ENCODE measurements around the gene METTL22.

METTL22 gene

GRCh38 chr16:8669481-8669880 is 48.0 kb downstream of the METTL22 start:
- no peak for DNase-seq

DNA sequence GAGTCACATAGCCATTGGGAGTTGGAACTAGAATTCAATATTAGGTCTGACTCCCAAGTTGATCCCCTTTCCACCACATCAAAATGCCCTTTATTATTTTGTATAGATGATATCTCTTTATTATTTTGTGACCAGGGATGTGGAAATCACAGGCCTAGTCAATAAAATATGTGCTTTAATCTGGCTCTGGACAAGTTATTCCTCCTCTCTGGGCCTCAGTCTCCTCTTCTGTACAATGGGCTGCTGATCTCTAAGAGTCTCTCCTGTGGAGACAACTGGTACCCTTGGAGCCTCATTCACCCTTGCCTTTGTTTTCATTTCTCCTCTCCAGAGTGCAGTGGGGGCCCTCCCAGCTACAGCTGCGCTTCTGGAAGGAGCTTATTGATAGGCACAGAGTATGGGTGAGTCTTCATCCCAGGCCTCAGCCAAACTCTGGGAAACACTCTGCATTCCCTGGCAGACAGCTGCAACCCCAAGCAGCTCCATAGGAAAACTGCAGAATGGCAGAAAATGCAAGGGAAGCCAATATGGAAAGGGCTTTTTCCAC is 48.6 kb downstream of the METTL22 start:
- no peak for DNase-seq

- peak in 1 of 2 experiments; percentile 56 for DNase-seq
Observed at GRCh38 chr16:8673611-8674412, 52.3 kb downstream of the METTL22 start.

DNA sequence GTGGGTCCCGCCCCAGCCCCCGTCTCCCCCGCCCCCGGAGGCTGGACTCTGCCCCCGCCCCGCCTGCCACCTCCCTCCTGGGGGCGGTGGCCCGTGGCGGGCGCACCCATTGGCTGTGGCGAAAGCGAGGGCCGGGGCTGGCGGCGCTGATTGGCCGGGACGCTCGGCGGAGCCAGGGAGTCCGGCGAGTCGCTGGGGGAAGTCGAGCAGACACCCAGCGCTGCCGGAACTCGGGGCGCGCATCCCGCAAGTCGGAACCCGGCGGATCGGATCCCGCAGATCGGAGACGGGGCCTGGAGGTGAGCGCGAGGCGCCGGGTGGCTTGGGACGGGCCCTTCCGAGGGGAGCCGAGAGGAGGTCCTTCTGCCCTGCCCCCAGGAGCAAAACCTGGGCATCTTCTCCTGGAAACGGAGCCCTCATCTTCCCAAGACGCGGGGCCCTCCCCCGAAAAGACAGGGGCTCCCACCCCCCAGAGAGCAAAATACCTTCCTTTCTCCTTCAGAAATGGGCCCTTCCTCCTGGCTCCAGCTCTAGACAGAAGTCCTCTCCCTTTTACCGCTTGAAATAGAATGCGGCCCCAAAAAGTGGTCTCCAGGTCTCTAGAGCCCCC is 53.0 kb downstream of the METTL22 start, which contains the start of gene ABAT:
TSS of gene ABAT (plus strand) at position 205 of the 610 bp plus-strand sequence. CDS start 61,123 bp downstream, outside the sequence.
- peak; percentile 79 to 82 for DNase-seq

DNA sequence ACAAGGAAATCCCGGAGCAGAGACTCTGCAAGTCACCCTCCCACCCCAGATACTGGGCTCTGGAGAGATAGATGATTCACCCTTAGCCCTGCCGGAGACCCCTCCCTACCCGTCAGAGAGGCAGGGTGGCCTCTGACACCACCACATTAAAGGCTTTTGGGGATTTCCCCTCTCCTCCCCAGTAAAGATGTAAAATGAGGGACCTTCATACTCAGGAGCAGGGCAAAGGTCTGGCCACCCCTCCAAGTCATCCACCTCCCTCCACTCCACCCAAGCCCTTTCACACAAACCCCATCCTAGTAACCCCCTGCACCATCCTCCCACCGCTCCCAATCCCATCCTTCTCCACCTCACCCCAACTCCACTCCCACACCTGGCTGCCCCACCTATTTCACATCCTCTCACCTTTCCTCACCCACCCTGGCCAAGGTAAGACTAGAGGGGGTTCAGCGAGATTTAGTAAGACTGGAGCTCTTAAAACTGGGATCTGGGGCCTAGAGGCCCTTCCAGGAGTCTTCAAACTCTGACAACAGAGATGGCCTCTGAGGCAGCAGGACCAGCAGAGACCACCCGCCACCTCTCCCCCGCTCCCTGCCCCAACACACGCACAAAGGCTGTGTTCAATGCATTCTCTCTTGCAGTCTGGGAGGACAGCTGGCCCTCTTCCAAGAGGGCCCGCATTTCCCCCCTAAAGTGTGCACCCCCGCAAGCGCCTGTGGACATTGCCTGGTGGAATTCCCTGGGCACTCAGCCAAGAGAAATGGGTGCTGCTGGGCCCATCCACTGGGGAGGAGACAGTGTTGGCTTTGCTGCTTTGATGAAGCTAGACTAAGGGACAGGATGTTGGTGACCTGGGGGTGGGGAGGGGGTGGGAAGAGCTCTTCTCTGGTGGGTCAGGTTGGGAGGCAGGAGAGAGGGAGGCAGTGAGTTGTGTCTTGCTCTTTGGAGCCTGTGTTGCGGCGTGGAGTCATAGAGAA is 54.0 kb downstream of the METTL22 start:
- no peak for DNase-seq

DNA sequence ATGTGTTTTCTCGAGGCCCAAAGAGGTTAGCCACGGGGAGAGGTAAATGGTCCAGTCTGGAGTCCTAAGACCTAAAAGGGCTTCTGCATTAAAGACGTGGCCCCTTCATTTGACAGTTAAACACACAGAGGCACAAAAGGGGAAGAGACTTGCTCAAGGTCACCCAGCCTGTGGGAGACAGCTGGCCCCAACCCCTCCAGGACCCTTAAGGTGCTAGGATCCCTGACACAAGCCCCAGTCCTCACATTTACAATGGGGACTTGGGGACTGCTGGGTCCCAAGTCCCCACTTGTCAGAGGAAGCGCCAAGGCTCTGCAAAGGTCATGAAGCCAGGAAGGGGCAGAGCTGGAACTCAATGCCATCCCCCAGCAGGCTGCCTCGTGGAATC is 54.7 kb downstream of the METTL22 start:
- no peak for DNase-seq

- peak in 1 of 2 experiments; percentile 52 for DNase-seq
Observed at GRCh38 chr16:8676737-8677375, 55.4 kb downstream of the METTL22 start.

- DNase-seq, result no peak
Observed at GRCh38 chr16:8677481-8677880, 56.0 kb downstream of the METTL22 start.

- DNase-seq, result no peak
Observed at GRCh38 chr16:8678068-8678927, 56.8 kb downstream of the METTL22 start.

- DNase-seq, result no peak
Observed at GRCh38 chr16:8679151-8679550, 57.7 kb downstream of the METTL22 start.

GRCh38 chr16:8682551-8683259 is 61.2 kb downstream of the METTL22 start:
- no peak for DNase-seq

DNA sequence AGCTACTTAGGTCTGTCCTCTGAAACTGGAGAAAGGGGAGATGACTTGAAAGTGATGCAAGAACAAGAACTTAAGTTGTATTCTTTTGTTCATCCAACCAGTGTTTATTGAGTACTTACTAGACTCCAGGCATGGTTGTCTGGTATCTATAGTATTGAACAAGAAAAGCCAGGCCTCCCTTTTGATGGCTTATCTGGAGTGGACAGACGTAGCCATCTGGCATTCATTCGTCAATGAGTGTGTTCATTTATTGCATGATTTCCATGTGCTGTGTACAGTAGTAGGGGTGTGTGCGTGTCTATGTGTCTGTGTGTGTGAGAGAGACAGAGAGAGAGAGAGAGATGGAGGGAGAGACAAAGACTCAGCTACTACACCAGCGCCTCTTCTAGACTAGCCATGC is 62.1 kb downstream of the METTL22 start:
- DNase-seq, result peak in 1 of 2 experiments; percentile 11

- no peak for DNase-seq
Observed at GRCh38 chr16:8685617-8686016, 64.1 kb downstream of the METTL22 start.

DNA sequence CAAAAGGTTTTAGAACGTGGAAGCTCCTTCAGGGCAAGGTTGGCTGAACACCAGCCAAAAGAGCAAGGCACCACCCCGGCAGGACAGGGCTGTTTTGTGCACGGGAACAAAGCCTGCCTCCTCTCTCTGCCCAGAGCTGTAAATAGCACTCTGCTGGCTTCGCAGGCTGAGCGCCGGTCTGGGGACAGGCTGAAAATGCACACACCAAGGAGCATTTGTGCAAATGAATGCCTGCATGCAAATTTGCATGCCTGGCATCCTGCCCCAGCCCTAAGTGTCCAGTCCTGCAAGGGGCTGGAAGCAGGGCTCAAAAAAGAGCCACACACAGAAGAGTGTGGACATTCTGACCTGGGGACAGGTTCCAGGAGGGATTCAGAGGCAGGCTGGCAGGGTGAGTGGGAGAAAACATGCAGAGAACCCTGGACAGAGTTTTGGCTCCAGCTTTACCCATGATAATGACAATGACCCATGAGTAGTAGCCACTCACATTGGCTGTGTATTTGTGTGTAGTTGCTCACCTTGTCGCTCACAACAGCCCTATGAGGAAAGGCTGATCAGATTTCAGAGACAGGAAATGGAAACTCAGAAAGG is 64.6 kb downstream of the METTL22 start:
- DNase-seq, result no peak

GRCh38 chr16:8686879-8687278 is 65.4 kb downstream of the METTL22 start:
- no peak for DNase-seq

- no peak for DNase-seq
Observed at GRCh38 chr16:8689686-8690085, 68.2 kb downstream of the METTL22 start.

- DNase-seq, result no peak
Observed at GRCh38 chr16:8691728-8692127, 70.2 kb downstream of the METTL22 start.

GRCh38 chr16:8694795-8695728 is 73.6 kb downstream of the METTL22 start:
- peak in 1 of 2 experiments; percentile 56 for DNase-seq

DNA sequence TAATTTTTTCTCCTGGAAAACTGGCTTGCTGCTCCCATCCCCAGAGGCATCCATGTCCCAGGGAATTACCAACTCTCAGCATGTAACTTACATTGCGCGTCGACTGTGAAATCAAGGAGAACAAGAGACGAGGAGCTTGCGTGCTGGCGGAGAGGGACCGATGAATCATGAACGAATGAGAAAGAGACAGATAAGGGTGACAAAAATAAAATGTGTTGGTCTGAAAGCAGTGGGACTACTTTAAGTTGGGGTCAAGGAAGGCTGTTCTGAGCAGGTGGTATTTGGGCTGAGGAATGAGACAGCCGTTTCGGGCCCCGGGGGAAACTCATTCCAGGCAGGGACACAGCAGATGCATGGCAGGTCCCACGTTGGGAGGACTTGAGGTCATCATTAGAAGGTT is 75.4 kb downstream of the METTL22 start:
- no peak for DNase-seq
